Glomerular visceral epithelial cell (primary cell): ENCODE results near the gene PLEKHA4.
"Not testable (repeated sequence)": the region's sequence is repeated elsewhere in the genome, so short reads cannot be mapped to it uniquely, and the experiment has no call there.

ENCODE experiments used
- DNase-seq: peaks from one replicate; pipeline ENCODE4 v3.0.0-alpha.2; 2016; ENCODE audit errors: extremely low spot score

PLEKHA4 gene

DNA sequence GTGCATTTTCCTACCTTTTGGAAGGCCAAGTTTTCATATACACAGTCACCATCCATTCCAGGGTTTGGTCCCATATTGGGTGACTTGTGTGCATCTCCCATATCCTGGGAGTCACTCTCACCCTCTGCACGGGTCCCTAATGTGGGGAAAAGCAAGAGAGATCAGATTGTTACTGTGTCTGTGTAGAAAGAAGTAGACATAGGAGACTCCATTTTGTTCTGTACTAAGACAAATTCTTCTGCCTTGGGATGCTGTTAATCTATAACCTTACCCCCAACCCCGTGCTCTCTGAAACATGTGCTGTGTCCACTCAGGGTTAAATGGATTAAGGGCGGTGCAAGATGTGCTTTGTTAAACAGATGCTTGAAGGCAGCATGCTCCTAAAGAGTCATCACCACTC, 21.1 kb upstream of the PLEKHA4 start:
- not testable (repeated sequence) for DNase-seq

DNA sequence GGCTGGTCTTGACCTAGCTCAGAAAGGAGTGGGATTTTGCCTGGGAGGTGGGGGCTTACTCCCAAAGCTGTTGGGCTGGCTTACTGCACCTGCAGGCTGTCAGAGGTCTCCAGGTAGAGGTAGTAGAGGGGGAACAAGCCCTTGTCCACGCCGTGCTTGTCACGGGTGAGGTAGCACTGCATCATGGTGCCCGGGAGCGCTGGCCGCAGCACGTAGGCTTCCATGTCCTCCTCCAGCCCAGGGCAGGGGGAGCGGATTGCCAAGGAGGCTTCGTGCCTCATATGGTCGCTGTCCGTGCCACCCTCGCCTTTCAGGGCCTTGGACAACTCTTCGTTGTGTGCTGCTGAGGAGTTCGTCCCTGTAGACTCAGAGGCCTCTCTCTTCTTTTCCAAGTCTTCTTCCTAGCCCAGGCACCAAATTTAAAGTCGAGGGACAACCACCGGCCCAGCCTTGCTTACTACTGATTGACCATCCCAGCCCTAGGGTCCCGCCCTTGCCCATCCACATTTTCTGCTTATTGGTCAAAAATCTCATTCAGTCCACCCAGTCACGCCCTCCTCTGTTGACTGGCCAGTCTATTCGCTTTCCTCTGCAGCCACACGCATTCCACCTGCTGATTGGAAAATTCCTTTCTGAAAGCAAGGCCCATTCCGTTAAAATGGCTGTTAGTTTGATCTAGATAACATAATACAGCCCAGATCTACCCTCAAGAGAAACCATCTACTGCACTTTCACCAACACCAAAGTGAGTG, 19.6 kb upstream of the PLEKHA4 start:
- DNase-seq, result no peak

DNA sequence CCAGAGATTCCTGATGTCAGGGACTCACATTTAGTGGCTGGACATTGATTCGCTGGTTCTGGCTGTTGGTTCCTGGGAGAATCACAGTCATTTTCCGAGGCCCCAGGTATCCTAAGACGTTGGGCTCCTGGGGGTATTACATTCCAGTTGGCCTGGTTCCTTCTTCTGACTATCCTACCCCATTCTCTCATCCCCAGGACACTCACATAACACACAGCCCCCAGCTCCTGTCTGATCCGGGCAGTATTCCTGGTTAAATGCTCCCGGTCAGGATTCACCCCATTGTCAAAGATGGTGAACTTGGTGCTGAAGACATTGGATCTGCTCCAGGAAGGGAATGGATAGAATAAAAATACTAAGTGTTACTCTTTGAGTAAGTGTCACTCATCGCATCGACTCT, 15.3 kb upstream of the PLEKHA4 start:
- DNase-seq, result no peak

DNA sequence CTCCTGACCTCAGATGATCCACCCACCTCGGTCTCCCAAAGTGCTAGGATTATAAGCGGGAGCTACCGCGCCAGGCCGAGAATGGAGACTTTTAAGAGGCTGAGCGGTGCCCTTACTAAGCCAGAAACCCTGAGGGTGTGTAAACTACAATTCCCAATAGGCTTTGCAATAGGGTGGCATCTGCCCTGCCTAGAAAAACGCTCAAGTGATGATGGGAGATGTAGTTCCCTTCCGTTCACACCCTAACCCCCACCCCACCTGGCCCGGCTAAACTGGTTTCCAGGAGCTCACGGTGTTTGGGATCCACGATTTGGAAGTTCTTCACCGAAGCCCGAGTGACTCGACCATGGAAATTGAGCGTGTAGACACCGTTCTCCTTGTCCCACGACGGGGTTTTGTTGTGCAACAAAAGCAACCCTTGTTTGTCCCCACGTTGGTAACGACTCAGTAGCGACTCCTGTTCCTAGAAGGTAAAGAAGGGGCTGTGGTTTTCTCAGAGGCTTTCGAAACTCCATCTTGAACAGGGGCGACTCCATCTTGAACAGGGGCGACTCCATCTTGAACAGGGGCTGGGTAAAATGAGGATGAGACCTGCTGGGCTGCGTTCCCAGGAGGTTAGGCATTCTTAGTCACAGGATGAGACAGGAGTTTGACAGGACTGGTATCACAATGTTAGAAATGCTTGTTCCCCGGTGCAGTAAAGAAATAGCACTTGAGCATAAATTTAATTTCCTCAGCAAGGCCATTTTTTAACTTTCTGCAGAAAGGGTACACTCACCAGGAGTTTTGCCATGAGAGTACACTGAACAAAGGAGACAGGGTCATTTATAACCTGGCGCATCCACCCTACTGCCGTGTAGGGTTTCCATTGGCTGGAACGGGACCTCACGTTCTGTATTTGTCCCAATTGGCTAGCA, 13.6 kb upstream of the PLEKHA4 start:
- DNase-seq, result no peak

DNA sequence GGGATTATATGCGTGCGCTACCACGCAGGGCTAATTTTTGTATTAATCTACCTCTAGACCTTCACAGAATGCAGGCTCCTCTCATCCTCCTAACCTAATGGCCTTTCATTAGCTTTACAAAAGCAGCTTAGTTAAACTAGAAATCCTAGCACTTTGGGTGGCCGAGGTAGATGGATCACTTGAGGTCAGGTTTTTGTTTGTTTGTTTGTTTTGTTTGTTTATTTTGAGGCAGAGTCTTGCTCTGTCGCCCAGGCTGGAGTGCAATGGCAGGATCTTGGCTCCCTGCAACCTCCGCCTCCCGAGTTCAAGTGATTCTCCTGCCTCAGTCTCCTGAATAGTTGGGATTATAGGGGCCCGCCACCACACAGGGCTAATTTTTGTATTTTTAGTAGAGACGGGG, 11.3 kb upstream of the PLEKHA4 start:
- DNase-seq, result not testable (repeated sequence)

DNA sequence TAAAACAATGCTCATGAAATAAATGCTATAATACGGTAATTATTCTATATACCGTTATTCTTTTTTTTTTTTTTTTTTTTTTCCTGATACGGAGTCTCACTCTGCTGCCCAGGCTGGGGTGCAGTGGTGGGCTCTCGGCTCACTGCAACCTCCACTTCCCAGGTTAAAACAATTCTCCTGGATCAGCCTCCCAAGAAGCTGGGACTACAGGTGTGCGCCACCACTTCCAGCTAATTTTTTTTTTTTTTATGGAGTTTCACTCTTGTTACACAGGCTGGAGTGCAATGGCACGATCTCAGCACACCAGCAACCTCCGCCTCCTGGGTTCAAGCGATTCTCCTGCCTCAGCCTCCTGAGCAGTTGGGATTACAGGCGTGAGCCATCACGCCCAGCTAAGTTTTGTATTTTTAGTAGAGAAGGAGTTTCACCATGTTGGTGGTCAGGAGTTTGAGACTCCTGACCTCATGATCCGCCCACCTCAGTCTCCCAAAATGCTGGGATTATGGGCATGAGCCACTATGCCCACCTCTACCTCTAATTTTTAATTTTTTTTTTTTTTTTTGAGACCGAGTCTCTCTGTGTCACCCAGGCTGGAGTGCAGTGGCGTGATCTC, 10.7 kb upstream of the PLEKHA4 start:
- no peak for DNase-seq

DNA sequence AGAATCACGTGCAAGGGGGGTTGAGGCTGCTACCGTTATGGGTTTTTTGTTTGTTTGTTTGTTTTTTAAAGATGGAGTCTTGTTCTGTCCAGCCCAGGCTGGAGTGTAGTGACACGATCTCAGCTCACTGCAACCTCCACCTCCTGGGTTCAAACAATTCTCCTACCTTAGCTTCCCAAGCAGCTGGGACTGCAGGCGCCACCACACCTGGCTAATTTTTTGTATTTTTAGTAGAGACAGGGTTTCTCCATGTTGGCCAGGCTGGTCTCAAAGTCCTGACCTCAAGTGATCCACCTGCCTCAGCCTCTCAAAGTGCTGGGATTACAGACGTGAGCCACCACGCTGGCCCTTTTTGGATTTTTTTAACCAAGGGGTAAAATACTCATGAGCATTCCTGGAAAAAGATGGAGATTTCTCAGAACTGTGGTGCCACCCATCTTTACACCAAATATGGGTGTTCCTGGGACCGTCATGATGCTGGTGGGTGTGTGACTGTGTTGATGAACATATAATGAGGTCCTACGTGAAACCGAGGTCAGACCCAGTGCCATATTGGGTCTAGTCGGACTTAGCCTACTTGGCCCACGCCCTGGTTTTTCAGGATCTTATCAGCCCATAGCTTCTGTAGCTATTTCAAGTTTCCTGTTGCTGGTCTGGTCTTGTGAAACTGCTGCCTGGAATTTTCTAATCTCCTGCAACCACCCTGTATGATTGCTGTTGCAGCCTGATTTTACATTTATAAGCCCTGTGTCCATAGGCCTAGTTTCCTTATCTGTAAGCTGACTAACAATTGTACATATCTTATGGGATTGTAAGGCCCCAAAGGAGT, 10.0 kb upstream of the PLEKHA4 start:
- peak; percentile 25 for DNase-seq

DNA sequence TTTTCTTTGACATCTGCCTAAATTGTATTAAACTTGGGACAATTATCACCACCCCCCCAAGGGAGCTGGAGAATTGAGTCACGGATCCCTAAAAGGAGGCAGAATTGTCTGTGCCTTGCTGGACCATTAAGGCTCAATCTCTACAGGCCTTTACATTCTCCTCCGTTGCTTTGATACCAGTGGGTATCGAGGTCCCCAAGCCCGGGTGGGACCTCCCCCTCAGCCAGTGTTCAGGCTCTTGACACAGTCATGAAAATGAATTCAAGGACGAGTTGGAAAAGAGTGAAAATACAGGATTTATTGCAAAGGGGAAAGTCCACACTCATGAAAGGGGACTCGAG, 9.4 kb upstream of the PLEKHA4 start:
- DNase-seq, result no peak

DNA sequence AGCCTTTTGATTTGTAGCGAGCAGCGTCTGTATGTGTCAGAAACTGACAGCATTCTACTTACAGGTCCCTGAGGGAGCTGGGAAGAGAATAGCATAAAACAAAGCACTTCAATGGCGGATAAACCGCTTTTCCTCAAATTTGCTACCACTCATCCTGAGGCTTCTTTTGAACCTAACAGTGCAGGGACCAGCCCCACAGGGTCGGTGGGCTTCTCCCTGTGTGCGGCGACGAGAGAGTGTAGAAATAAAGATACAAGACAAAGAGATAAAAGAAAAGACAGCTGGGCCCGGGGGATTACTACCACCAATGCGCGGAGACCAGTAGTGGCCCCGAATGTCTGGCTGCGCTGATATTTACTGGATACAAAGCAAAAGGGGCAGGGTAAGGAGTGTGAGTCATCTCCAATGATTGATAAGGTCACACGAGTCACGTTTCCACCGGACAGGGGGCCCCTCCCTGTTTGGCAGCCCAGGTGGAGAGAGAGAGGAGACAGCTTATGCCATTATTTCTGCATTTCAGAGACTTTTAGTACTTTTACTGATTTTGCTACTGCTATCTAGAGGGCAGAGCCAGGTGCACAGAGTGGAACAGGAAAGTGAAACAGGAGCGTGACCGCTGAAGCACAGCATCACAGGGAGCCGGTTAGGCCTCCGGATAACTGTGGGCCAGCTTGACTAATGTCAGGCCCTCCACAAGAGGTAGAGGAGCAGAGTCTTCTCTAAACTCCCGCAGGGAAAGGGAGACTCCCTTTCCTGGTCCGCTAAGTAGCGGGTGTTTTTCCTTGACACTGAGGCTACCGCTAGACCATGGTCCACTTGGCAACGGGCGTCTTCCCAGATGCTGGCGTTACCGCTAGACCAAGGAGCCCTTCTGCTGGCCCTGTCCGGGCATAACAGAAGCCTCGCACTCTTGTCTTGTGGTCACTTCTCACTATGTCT, 7.9 kb upstream of the PLEKHA4 start:
- DNase-seq, result peak; percentile 60

DNA sequence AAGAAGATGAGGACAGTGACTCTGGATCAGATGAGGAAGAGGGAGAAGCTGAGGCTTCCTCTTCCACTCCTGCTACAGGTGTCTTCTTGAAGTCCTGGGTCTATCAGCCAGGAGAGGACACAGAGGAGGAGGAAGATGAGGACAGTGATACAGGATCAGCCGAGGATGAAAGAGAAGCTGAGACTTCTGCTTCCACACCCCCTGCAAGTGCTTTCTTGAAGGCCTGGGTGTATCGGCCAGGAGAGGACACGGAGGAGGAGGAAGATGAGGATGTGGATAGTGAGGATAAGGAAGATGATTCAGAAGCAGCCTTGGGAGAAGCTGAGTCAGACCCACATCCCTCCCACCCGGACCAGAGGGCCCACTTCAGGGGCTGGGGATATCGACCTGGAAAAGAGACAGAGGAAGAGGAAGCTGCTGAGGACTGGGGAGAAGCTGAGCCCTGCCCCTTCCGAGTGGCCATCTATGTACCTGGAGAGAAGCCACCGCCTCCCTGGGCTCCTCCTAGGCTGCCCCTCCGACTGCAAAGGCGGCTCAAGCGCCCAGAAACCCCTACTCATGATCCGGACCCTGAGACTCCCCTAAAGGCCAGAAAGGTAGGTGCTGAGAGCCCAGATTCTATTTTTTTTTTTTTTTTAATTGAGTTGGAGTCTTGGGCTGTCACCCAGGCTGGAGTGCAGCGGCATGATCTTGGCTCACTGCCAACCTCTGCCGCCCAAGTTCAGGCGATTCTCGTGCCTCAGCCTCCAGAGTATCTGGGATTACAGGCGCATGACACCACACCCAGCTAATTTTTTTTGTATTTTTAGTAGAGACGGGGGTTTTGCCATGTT, 6.1 kb upstream of the PLEKHA4 start:
- DNase-seq, result peak; percentile 80

DNA sequence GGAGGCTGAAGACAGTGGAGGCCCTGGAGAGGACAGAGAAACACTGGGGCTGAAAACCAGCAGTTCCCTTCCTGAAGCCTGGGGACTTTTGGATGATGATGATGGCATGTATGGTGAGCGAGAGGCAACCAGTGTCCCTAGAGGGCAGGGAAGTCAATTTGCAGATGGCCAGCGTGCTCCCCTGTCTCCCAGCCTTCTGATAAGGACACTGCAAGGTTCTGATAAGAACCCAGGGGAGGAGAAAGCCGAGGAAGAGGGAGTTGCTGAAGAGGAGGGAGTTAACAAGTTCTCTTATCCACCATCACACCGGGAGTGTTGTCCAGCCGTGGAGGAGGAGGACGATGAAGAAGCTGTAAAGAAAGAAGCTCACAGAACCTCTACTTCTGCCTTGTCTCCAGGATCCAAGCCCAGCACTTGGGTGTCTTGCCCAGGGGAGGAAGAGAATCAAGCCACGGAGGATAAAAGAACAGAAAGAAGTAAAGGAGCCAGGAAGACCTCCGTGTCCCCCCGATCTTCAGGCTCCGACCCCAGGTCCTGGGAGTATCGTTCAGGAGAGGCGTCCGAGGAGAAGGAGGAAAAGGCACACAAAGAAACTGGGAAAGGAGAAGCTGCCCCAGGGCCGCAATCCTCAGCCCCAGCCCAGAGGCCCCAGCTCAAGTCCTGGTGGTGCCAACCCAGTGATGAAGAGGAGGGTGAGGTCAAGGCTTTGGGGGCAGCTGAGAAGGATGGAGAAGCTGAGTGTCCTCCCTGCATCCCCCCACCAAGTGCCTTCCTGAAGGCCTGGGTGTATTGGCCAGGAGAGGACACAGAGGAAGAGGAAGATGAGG, 5.3 kb upstream of the PLEKHA4 start:
- DNase-seq, result no peak

DNA sequence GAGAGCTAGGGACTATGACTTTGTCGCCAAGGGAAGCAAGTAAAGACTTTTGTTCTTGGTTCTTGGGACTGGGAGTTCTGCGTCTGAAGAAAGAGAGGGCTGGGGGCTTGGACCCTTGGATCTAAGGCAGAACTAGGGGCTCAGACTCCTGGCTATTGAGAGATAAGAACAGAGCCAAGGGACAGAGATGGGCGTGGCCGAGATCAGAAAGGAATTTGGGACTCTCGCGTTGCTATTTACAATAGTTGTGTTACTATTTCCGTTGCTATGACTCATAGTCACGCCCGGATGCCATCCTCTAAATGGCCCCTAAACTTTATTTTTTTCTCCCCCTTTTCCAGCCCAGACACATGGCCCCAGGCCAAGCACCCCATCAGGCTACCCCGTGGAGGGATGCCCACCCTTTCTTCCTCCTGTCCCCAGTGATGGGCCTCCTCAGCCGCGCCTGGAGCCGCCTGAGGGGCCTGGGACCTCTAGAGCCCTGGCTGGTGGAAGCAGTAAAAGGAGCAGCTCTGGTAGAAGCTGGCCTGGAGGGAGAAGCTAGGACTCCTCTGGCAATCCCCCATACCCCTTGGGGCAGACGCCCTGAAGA, 4.6 kb upstream of the PLEKHA4 start:
- DNase-seq, result peak; percentile 94

DNA sequence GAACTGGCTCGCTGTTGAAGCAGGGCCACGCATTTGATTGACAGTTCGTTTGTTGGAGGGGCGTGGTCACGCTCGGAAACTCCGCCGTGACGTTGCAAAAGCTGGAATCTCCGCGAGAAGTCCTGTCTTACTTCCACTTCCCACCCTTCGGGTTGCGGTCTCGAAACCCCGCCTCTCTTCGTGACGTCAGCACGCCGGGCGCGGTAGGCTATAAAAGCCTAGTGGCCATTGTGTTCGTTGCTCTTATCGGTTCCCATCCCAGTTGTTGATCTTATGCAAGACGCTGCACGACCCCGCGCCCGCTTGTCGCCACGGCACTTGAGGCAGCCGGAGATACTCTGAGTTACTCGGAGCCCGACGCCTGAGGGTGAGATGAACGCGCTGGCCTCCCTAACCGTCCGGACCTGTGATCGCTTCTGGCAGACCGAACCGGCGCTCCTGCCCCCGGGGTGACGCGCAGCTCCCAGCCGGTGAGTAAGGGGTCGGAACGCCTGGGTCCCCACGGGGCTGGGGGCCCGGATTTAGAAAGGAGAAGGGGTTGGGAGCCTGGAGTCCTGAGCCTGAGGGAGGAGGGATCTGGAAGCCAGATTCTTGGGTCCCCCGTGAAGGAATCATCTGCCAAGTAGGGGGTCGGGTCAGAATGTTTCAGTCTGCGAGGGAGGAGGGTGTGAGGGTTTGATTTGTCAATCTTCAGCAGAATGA, 3.9 kb upstream of the PLEKHA4 start, which contains the start of gene PPP1R15A:
TSS of gene PPP1R15A (plus strand) at position 240 of the 702 bp plus-strand sequence. CDS start 813 bp downstream, outside the sequence.
- DNase-seq, result peak; percentile 98

DNA sequence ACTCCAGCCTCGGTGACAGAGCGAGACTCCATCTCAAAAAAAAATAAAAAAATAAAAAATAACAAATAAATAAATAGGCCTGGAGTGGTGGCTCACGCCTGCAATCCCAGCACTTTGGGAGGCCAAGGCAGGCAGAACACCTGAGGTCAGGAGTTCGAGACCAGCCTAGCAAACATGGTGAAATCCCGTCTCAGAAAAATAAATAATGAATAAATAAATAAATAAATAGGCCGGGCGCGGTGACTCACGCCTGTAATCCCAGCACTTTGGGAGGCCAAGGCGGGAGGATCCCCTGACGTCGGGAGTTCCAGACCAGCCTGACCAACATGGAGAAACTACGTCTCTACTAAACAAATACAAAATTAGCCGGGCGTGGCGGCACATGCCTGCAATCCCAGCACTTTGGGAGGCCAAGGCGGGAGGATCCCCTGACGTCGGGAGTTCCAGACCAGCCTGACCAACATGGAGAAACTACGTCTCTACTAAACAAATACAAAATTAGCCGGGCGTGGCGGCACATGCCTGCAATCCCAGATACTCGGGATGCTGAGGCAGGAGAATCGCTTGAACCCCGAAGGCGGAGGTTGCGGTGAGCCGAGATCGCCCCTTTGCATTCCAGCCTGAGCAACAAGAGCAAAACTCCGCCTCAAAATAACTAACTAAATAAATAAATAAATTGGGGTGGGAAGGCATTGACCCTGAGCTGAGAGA, 3.2 kb upstream of the PLEKHA4 start:
- not testable (repeated sequence) for DNase-seq

DNA sequence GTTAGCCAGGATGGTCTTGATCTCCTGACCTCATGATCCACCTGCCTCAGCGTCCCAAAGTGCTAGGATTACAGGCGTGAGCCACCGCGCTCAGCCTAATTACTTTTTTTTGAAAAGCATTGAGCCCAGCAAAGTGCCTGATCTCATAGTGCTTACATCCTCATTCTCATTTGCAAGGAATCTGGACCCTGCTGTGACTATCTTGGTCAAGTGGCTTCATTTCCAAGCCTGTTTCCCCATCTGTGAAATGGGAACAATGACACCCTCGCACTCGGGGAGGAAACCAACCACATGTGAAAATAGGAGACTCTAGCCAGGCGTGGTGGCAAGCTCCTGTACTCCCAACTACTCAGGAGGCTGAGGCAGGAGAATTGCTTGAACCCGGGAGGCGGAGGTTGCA, 1.6 kb upstream of the PLEKHA4 start:
- DNase-seq, result no peak

DNA sequence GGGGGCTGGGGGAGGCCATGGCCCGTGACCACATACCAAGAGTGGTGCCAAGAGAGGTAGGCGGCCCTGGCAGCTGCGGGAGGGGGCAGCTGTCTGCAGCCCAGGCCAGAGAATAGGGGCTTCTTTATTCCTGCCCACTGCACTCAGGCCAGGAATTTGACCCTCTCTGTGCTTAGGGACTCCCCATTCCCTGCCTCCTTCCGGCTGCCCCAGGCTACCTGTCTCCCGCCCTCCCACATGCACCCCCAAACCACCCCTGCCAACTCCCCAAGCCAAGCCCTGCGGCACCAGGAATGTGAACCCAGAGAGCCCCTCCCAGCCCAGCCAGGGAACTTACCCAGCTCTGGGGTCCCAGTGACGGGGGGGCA, 687 bp downstream of the PLEKHA4 start:
- DNase-seq, result no peak

DNA sequence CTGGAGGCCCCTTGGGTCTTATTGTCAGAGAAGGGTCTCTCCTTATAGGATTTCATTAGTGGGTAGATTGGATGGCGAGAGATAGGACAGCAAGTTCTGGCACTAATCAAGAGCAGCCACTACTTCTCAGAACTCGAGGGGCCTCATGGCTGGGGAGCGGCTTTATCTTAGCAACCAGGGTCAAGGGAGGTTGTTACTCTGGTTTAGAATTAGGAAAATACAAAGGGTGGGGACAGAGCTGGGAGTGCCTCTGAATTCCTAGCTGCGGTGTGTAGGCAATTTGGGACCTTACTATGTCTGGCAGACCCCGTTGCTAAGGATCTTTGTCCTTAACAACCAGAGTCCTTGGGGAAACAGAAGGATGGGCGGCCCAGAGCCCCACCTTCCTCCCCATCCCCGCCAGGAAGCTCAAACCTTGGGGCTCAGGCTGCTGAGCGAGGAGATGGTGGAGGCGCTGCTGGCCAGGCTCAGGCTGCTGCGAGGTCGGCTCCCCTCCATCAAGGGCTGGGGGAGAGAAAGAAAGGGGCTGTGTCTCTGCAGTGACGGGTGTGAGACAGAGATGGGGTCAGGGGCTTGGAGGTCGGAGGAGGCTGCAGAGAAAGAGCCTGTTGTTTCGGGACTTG, 1.2 kb downstream of the PLEKHA4 start:
- no peak for DNase-seq
